Stimulated activated CD4-positive, alpha-beta T cell treated with anti-CD3 and anti-CD28 coated beads, Interleukin-15, amount 100 ng/mL, for 1 hour (primary cell): ENCODE results near the gene RIBC1.
"Not testable (repeated sequence)": the region's sequence is repeated elsewhere in the genome, so short reads cannot be mapped to it uniquely, and the experiment has no call there.

ENCODE experiments used
- DNase-seq, 2 donors: peaks; one replicate each; pipeline ENCODE4 v3.0.0-alpha.2; 2020; ENCODE audit warnings: low read depth in 1 of 2, low spot score in 1 of 2

The RIBC1 gene

GRCh38 chrX:53422861-53423306, at the start of gene RIBC1:
Gene RIBC1 (plus strand): TSS chrX:53422873. CDS start chrX:53426277, 3,404 bp downstream.
- DNase-seq = no peak

- DNase-seq = no peak
Observed at GRCh38 chrX:53373307-53373706, 49.4 kb upstream of the RIBC1 start.

GRCh38 chrX:53374222-53374820, 48.4 kb upstream of the RIBC1 start:
- no peak for DNase-seq

GRCh38 chrX:53374923-53375322, 47.8 kb upstream of the RIBC1 start:
- no peak for DNase-seq

GRCh38 chrX:53376888-53377287, 45.8 kb upstream of the RIBC1 start:
- no peak for DNase-seq

GRCh38 chrX:53377464-53377863, 45.2 kb upstream of the RIBC1 start:
- DNase-seq = no peak

- DNase-seq = no peak
Observed at GRCh38 chrX:53379008-53379710, 43.5 kb upstream of the RIBC1 start.

- DNase-seq = no peak
Observed at GRCh38 chrX:53379747-53380146, 42.9 kb upstream of the RIBC1 start.

- DNase-seq = no peak
Observed at GRCh38 chrX:53383376-53384076, 39.1 kb upstream of the RIBC1 start.

- no peak for DNase-seq
Observed at GRCh38 chrX:53395605-53396298, 26.9 kb upstream of the RIBC1 start.

- no peak for DNase-seq
Observed at GRCh38 chrX:53398216-53398615, 24.5 kb upstream of the RIBC1 start.

GRCh38 chrX:53403535-53403934, 19.1 kb upstream of the RIBC1 start:
- no peak for DNase-seq

GRCh38 chrX:53412446-53412845, 10.2 kb upstream of the RIBC1 start:
- no peak for DNase-seq

- not testable (repeated sequence) for DNase-seq
Observed at GRCh38 chrX:53420351-53420750, 2.3 kb upstream of the RIBC1 start.

- no peak for DNase-seq
Observed at GRCh38 chrX:53421125-53421524, 1.5 kb upstream of the RIBC1 start.

- no peak for DNase-seq
Observed at GRCh38 chrX:53421772-53422085, 944 bp upstream of the RIBC1 start.

- peak; percentile 81 to 85 for DNase-seq
Observed at GRCh38 chrX:53422086-53422860, 400 bp upstream of the RIBC1 start, which contains the start of gene SMC1A. Gene SMC1A (minus strand): TSS chrX:53422654. CDS start chrX:53422600, 54 bp downstream.

GRCh38 chrX:53429755-53430154, 7.1 kb downstream of the RIBC1 start:
- DNase-seq = no peak

GRCh38 chrX:53430231-53430630, 7.6 kb downstream of the RIBC1 start:
- DNase-seq = no peak

GRCh38 chrX:53433651-53434639, 11.3 kb downstream of the RIBC1 start, which contains the start of gene HSD17B10:
Gene HSD17B10 (minus strand): TSS chrX:53434370. CDS start chrX:53434345, 25 bp downstream.
- DNase-seq = peak; percentile 63 to 74
